SJSA1 (cell line): ENCODE results near the gene FAF1. TPM values are rescaled to one million over a fixed set of nuclear protein-coding genes. Genes with fewer than 3 reads are reported as not detected.
"Not testable (repeated sequence)": the region's sequence is repeated elsewhere in the genome, so short reads cannot be mapped to it uniquely, and the experiment has no call there.

Experiments
- DNase-seq, 2 experiments: peaks; one replicate each; pipeline ENCODE4 v3.0.0-alpha.2; 2015 to 2020; ENCODE audit warnings: low spot score in 2 of 2, low read depth in 1 of 2
- H3K27ac ChIP-seq: fragments of 250-450 bp; sonication (Bioruptor Pico); 2 replicates; pipeline ENCODE4 v1.5.1; 2020; ENCODE audit warnings: mild to moderate bottlenecking, moderate library complexity
- H3K27me3 ChIP-seq: fragments of 250-450 bp; sonication (Bioruptor Pico); replicated peaks from 2 replicates; pipeline ENCODE4 v1.5.1; 2020; ENCODE audit warnings: mild to moderate bottlenecking, moderate library complexity
- H3K36me3 ChIP-seq: fragments of 250-450 bp; sonication (Bioruptor Pico); 2 replicates; pipeline ENCODE4 v1.5.1; 2020; ENCODE audit warnings: mild to moderate bottlenecking
- H3K4me1 ChIP-seq: fragments of 250-450 bp; sonication (Bioruptor Pico); replicated peaks from 2 replicates; pipeline ENCODE4 v1.6.1; 2021; ENCODE audit warnings: mild to moderate bottlenecking
- H3K4me3 ChIP-seq: fragments of 250-450 bp; sonication (Bioruptor Pico); 2 replicates; pipeline ENCODE4 v1.5.1; 2020; ENCODE audit warnings: mild to moderate bottlenecking
- H3K9me3 ChIP-seq: fragments of 250-450 bp; sonication (Bioruptor Pico); replicated peaks from 2 replicates; pipeline ENCODE4 v1.5.1; 2020; ENCODE audit warnings: mild to moderate bottlenecking
- total RNA-seq: library from RNA; depleted of rRNA; stranded (reverse); fragments of >200 nt; shearing (Covaris generic); gene quantifications from 2 replicates; pipeline ENCODE4 v1.2.3, GENCODE V29; 2014

The FAF1 gene
- total RNA-seq, 1 experiment from 2014 or later, result 96.3 TPM

DNA sequence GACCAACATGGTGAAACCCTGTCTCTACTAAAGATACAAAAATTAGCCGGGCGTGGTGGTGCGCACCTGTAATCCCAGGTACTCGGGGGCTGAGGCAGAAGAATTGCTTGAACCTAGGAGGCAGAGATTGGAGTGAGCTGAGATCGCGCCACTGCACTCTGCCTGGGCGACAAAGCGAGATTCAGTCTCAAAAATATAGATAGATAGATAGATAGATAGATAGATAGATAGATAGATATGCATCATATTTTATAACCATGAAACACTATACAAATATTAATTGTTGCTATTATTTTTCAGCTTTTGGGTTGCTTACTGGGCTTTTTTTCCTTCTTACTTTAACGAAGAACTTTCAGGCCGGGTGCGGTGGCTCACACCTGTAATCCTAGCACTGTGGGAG, 4.8 kb upstream of the FAF1 start:
- no peaks in the 10 kb centered on the region for H3K9me3 ChIP-seq
- peaks cover 14% of the 10 kb centered on the region for H3K4me1 ChIP-seq
- no peaks in the 10 kb centered on the region for H3K27me3 ChIP-seq
- H3K27ac ChIP-seq, result no peak overlapping the region
- H3K4me3 ChIP-seq, result no peak overlapping the region
- no peak for DNase-seq
- H3K36me3 ChIP-seq, result peaks cover 16% of the 10 kb centered on the region

DNA sequence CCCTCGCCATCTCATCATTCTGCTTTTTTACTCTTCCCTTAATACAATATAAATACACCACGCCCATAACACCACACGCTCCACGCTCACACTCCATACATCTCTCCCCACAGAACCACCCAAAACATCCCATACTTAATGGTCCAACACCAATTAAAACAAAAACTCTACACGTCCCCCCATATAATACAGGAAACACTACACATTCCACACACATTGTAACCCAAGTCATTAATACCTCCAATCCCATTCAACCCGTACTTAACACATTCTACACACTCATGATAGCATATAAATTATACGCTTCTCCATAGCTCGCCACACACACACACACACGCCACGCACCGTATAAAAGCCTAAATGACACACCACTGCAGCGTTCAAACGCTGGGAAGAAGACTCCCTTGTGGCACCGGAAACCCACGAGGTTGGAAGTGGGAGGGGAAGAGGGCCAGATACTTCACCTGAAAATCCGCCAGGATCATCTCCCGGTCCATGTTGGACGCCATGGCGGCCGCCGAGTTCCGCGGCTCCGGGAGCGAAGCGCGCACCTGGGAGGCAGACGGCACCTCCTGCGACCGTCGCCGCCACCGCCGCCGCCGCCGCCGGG, 659 bp downstream of the FAF1 start:
- H3K36me3 ChIP-seq, result peaks cover 10% of the 10 kb centered on the region; the same call in 1 of the 2 replicates
- no peaks in the 10 kb centered on the region for H3K9me3 ChIP-seq
- H3K27ac ChIP-seq, result no peak overlapping the region
- H3K4me3 ChIP-seq, result peak overlapping the region; percentile 85
- H3K4me1 ChIP-seq, result peaks cover 18% of the 10 kb centered on the region
- peak; percentile 34 to 53 for DNase-seq
- H3K27me3 ChIP-seq, result no peaks in the 10 kb centered on the region

DNA sequence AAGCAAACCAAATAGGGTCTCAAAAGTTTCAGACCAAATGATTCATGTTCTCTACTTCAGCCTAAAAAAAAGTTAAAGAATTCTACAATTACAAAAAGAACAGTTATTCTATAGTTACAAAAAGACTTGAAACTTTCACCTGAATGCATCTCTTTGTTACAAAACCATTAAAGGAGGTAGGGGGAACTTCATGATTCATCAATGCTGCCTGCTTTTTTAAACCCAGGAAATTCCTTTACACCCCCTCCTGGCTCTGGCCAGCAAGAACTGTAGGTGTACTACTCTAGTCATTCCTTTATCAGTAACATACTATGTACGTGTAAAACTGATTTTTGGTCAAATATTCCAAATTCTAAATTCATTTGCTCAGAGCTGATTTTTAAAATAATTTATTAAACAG, 5.0 kb downstream of the FAF1 start:
- DNase-seq, result no peak
- no peaks in the 10 kb centered on the region for H3K27me3 ChIP-seq
- H3K9me3 ChIP-seq, result no peaks in the 10 kb centered on the region
- H3K4me3 ChIP-seq, result no peak overlapping the region
- H3K36me3 ChIP-seq, result peaks cover 21% of the 10 kb centered on the region; the same call in 1 of the 2 replicates
- no peak overlapping the region for H3K27ac ChIP-seq
- H3K4me1 ChIP-seq, result peaks cover 4% of the 10 kb centered on the region; the same call in 1 of the 2 replicates

DNA sequence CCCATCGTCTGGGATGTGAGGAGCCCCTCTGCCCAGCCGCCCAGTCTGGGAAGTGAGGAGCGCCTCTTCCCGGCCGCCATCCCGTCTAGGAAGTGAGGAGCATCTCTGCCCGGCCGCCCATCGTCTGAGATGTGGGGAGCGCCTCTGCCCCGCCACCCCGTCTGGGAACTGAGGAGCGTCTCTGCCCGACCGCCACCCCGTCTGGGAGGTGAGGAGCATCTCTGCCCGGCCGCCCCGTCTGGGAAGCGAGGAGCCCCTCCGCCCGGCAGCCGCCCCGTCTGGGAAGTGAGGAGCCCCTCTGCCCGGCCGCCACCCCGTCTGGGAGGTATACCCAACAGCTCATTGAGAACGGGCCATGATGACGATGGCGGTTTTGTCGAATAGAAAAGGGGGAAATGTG, 7.5 kb downstream of the FAF1 start:
- not testable (repeated sequence) for H3K4me3 ChIP-seq, H3K27ac ChIP-seq, H3K4me1 ChIP-seq, DNase-seq, H3K27me3 ChIP-seq, H3K9me3 ChIP-seq
- peaks cover 19% of the 10 kb centered on the region for H3K36me3 ChIP-seq

DNA sequence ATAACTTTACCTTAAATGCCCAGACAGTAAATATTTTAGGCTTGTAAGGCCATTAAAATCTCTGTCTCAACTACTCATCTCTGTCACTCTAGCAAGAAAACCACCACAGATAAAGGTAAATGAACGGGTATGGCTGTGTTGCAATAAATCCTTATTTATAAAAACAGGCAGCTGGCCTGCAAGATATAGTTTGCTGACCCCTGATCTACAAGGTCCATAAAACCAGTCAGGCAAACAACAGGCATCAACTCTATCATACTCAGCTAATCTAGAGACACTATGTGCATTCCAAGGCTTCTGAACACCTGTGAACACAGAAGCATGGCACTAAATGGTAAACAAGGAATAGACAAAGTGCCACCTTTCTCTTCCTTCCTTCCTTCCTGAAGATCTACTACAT, 9.7 kb downstream of the FAF1 start:
- peaks cover 15% of the 10 kb centered on the region for H3K36me3 ChIP-seq
- no peaks in the 10 kb centered on the region for H3K27me3 ChIP-seq
- H3K4me3 ChIP-seq, result no peak overlapping the region
- H3K4me1 ChIP-seq, result no peaks in the 10 kb centered on the region
- no peak for DNase-seq
- no peak overlapping the region for H3K27ac ChIP-seq
- H3K9me3 ChIP-seq, result no peaks in the 10 kb centered on the region

DNA sequence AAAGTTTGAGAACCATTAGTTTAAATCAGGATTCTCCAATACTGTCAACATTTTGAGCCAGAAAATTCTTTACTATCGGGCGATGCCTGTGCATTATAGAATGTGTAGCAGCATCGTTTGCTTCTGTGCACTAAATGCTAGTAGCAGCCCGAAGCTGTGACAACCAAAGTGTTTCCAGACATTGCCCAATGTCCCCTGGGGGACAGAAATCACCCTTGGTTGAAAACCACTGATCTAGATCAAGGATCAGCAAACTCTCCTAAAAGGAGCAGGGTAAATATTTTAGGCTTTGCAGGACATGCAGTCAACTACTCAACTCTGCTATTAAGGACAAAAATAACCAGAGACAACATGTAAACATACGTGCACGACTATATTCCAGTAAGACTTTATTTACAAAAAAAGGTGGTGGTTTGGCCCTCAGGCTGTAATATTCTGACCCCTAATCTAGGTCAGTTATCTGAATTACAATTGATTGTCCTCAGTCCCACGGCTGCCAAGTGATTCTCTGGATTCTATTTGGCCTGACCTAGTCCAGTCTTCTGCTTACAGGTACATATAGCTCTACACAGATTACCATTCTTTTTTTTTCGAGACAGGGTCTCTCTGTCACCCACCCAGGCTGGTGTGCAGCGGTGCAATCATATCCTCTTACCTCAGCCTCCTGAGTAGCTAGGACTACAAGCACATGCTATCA, 10.6 kb downstream of the FAF1 start:
- Histone ChIP-seq H3K36me3 (peaks cover 13% of the 10 kb centered on the region; the same call in 1 of the 2 replicates), H3K27ac (no peak overlapping the region), H3K4me3 (no peak overlapping the region), H3K27me3 (no peaks in the 10 kb centered on the region), H3K9me3 (no peaks in the 10 kb centered on the region), H3K4me1 (no peaks in the 10 kb centered on the region)
- DNase-seq, result no peak

DNA sequence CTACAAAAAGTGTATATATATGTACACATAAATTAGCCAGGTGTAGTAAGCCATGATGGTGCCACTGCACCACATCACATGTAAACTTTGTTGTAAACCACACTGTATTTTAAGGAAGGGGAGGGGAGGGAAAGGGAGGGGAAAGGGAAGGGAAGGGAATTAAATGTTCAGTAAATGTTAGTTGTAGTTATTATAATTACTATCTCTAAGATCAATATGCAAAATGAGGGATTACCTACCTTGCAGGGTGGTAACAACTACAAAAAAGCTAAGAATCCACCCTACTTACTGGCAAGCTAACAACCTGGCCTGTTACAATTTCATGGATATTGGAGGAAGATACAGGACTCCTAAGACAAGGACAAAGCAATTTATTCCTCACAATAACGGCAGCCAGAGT, 17.7 kb downstream of the FAF1 start:
- no peak for DNase-seq
- no peak overlapping the region for H3K4me3 ChIP-seq
- peaks cover 4% of the 10 kb centered on the region; the same call in 1 of the 2 replicates for H3K36me3 ChIP-seq
- H3K27ac ChIP-seq, result no peak overlapping the region
- H3K27me3 ChIP-seq, result no peaks in the 10 kb centered on the region
- no peaks in the 10 kb centered on the region for H3K4me1 ChIP-seq
- H3K9me3 ChIP-seq, result no peaks in the 10 kb centered on the region

DNA sequence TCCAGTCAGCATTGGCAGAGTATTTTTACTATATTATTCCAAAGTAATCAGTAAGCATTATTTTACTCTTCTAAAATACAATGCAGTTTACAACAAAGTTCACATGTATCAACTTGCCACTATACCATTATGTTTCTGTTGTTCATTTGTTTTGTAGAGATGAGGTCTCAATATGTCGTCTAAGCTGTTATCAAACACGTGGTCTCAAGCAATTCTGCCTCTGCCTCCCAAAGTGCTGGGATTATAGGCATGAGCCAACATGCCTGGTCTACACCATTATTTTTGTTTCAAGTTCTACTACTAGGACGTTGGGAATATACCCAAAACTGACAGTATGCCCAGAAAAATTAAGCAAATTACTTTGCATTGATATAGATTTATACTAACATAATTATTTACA, 19.8 kb downstream of the FAF1 start:
- H3K36me3 ChIP-seq, result peaks cover 4% of the 10 kb centered on the region; the same call in 1 of the 2 replicates
- H3K4me3 ChIP-seq, result no peak overlapping the region
- H3K9me3 ChIP-seq, result no peaks in the 10 kb centered on the region
- H3K27me3 ChIP-seq, result no peaks in the 10 kb centered on the region
- no peak for DNase-seq
- H3K4me1 ChIP-seq, result no peaks in the 10 kb centered on the region
- H3K27ac ChIP-seq, result no peak overlapping the region

DNA sequence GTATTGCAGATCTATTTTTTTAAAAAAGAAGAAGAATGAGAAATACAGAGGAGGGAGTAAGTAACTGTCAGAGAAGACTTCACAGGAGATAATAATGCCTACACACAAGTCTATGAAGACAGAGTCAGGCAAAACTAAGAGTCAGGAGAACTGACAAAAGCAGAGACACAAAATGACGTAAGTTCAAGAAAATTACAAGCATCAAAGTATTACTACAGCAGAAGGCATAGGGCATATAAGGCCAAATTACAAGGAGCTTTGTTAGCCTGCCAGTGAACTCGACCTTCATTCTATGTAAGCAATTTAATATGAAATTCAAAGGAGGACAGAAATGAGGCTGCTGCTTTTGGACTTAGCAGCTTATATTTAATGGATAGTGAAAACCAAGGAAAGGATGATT, 23.7 kb downstream of the FAF1 start:
- Histone ChIP-seq H3K9me3 (no peaks in the 10 kb centered on the region; the same call in 1 of the 2 replicates), H3K36me3 (no peaks in the 10 kb centered on the region), H3K27me3 (no peaks in the 10 kb centered on the region), H3K27ac (no peak overlapping the region), H3K4me3 (no peak overlapping the region), H3K4me1 (peaks cover 2% of the 10 kb centered on the region; the same call in 1 of the 2 replicates)
- no peak for DNase-seq

DNA sequence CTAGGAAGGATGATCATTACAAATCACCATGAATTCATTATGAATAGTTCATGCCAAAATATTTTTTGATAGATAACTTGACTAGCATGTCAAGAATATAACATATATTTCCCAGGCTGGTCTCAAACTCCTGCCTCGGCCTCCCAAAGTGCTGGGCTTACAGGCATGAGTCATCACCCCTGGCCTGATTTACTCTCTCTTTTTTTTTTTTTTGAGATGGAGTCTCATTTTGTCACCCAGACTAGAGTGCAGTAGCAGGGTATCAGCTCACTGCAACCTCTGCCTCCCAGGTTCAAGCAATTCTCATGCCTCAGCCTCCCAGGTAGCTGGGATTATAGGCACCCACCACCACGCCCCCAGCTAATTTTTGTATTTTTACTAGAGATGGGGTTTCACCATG, 24.8 kb downstream of the FAF1 start:
- DNase-seq, H3K27me3 ChIP-seq, H3K36me3 ChIP-seq, H3K27ac ChIP-seq, H3K4me3 ChIP-seq, H3K9me3 ChIP-seq, H3K4me1 ChIP-seq: not testable (repeated sequence)

DNA sequence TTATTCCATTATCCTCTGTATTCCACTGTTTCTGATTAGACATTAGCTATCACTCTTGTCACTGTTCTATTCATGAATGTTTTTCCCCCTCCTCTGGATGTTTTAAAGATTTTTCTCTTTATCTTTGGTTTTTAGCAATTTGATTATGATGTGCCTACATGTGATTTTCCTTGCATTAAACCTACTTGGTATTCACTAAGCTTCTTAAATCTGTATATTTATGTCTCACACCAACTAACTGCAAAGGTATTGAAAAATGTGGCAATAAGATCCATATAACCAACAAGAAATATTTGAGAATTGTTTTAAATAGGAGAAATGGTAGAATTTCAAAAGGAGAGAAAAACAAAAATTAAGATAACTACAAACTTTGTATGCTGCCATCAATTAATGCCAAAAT, 25.2 kb downstream of the FAF1 start:
- Histone ChIP-seq H3K27me3 (no peaks in the 10 kb centered on the region), H3K9me3 (no peaks in the 10 kb centered on the region; the same call in 1 of the 2 replicates), H3K36me3 (no peaks in the 10 kb centered on the region), H3K27ac (no peak overlapping the region), H3K4me1 (peaks cover 5% of the 10 kb centered on the region; the same call in 1 of the 2 replicates), H3K4me3 (no peak overlapping the region)
- DNase-seq, result no peak

DNA sequence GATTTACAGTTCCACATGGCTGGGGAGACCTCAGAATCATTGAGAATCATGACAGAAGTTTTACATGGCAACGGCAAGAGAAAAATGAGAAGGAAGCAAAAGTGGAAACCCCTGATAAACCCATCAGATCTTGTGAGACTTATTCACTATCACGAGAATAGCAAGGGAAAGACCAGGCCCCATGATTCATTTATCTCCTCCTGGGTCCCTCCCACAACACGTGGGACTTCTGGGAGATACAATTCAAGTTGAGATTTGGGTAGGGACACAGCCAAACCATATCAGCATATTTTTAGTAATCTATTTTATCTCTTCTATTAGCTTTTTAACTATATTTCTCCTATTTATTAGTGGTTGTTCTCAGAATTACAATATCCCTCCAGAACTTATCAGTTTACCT, 26.3 kb downstream of the FAF1 start:
- not testable (repeated sequence) for H3K36me3 ChIP-seq, H3K27ac ChIP-seq, H3K4me1 ChIP-seq, H3K27me3 ChIP-seq, H3K9me3 ChIP-seq, H3K4me3 ChIP-seq, DNase-seq

DNA sequence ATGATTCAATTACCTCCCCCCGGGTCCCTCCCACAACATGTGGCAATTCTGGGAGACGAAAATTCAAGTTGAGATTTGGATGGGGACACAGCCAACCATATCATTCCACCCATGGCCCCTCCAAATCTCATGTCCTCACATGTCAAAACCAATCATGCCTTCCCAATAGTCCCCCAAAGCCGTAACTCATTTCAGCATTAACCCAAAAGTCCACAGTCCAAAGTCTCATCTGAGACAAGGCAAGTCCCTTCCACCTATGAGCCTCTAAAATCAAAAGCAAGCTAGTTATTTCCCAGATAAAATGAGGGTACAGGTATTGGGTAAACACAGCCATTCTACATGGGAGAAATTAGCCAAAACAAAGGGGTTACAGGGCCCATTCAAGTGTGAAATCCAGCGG, 28.0 kb downstream of the FAF1 start:
- H3K36me3 ChIP-seq, DNase-seq, H3K4me3 ChIP-seq, H3K27me3 ChIP-seq, H3K27ac ChIP-seq, H3K4me1 ChIP-seq, H3K9me3 ChIP-seq: not testable (repeated sequence)

DNA sequence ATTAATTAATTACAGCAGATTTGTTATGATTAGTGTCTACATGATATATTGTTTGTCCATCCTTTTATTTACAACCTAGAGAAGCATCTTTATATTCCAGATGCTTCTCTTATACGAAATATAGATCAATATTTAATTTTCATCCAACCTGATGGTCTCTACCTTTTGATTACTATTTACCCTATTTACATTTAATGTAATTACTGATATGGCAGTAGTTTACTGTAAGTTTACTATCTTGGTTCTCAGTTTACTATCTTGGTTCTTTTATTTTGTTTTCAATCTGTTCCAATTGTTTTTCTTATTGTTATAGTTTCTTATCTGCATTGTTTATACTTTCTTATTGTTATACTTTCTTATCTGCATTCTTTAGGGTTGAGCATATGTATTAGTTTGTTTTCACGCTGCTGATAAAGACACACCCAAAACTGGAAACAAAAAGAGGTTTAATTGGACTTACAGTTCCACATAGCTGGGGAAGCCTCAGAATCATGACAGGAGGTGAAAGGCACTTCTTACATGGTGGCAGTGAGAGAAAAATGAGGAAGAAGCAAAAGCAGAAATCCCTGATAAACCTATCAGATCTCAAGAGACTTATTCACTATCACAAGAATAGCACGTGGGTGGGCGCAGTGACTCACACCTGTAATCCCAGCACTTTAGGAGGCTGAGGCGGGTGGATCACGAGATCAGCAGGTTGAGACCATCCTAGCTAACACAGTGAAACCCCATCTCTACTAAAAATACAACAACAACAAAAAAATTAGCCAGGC, 28.9 kb downstream of the FAF1 start:
- H3K4me1 ChIP-seq, result peaks cover 5% of the 10 kb centered on the region; the same call in 1 of the 2 replicates
- H3K27ac ChIP-seq, result 0 out of 2 replicates have a peak overlapping the region, but pooled peaks have one; percentile 6
- H3K9me3 ChIP-seq, result no peaks in the 10 kb centered on the region; the same call in 1 of the 2 replicates
- H3K4me3 ChIP-seq, result no peak overlapping the region
- DNase-seq, result peak; percentile 21 to 60
- no peaks in the 10 kb centered on the region for H3K27me3 ChIP-seq
- H3K36me3 ChIP-seq, result no peaks in the 10 kb centered on the region
